SK-N-SH (cell line): ENCODE measurements around the gene EYA2. TPM values are rescaled to one million over a fixed set of nuclear protein-coding genes. Genes with fewer than 3 reads are reported as not detected.
"Not testable (repeated sequence)": the region's sequence is repeated elsewhere in the genome, so short reads cannot be mapped to it uniquely, and the experiment has no call there.

Source experiments
- CTCF ChIA-PET: fragments of 300-600, 350-600 bp; formaldehyde crosslinking; extraction: SDS; loops from one replicate; lab custom pipeline; 2021; lab: Yijun Ruan, JAX
- POLR2A ChIA-PET: fragments of 350-600 bp; sonication (Branson Sonifier 250); formaldehyde crosslinking; extraction: SDS; loops from one replicate; lab custom pipeline; 2020; ENCODE audit warnings: antibody characterized with exemption, inconsistent platforms; lab: Yijun Ruan, JAX
- DNase-seq: peaks from one replicate; pipeline ENCODE4 v3.0.0; 2012
- H2AFZ ChIP-seq: fragments of 200-600 bp; sonication (generic); 2 replicates; pipeline ENCODE4 v1.8.1; 2016; ENCODE audit warnings: antibody characterized with exemption, mild to moderate bottlenecking, low read depth
- H3F3A ChIP-seq: fragments of 200-600 bp; sonication (generic); replicated peaks from 2 replicates; pipeline ENCODE3; 2016; ENCODE audit warnings: antibody characterized with exemption, mild to moderate bottlenecking; ENCODE audit not compliant: insufficient read depth
- H3K27ac ChIP-seq, 2 experiments: fragments of 200-500 bp in 1 of 2; fragments of 200-600 bp in 1 of 2; sonication (Bioruptor generic) in 1 of 2; sonication (generic), shearing (Covaris generic) in 1 of 2; 2 replicates each; pipeline versions ENCODE4 v1.5.1 to v1.6.1; 2014 to 2016; ENCODE audit warnings: low read depth in 2 of 2, inconsistent platforms in 1 of 2, low read length in 1 of 2, mild to moderate bottlenecking in 1 of 2, mixed read lengths in 1 of 2
- H3K27me3 ChIP-seq: fragments of 200-600 bp; sonication (generic), shearing (Covaris generic); 2 replicates; pipeline ENCODE4 v1.6.1; 2016; ENCODE audit warnings: mixed run types; ENCODE audit not compliant: insufficient read depth
- H3K36me3 ChIP-seq, 2 experiments: fragments of 200-500 bp in 1 of 2; fragments of 200-600 bp in 1 of 2; sonication (Bioruptor generic) in 1 of 2; sonication (generic) in 1 of 2; replicated peaks in 1 of 2; 2 replicates each; pipeline versions ENCODE3 to v1.5.1; 2014 to 2016; ENCODE audit warnings: low read length in 1 of 2, mild to moderate bottlenecking in 1 of 2; ENCODE audit not compliant: insufficient read depth in 2 of 2, control insufficient read depth in 1 of 2
- H3K4me1 ChIP-seq, 2 experiments: fragments of 200-500 bp in 1 of 2; fragments of 200-600 bp in 1 of 2; sonication (Bioruptor generic) in 1 of 2; sonication (generic), shearing (Covaris generic) in 1 of 2; 2 replicates each; pipeline versions ENCODE4 v1.5.1 to v1.6.1; 2014 to 2016; ENCODE audit warnings: low read depth in 1 of 2, low read length in 1 of 2, mixed run types in 1 of 2; ENCODE audit not compliant: insufficient read depth in 2 of 2, control insufficient read depth in 1 of 2
- H3K4me2 ChIP-seq: fragments of 200-600 bp; sonication (generic), shearing (Covaris generic); 2 replicates; pipeline ENCODE4 v1.6.1; 2017; ENCODE audit warnings: mixed run types
- H3K4me3 ChIP-seq, 2 experiments: fragments of 200-500 bp in 1 of 2; fragments of 200-600 bp in 1 of 2; sonication (Bioruptor generic) in 1 of 2; sonication (generic), shearing (Covaris generic) in 1 of 2; 2 replicates each; pipeline versions ENCODE4 v1.5.1 to v1.8.1; 2014 to 2016; ENCODE audit warnings: low read depth in 2 of 2, inconsistent platforms in 1 of 2, low read length in 1 of 2, mild to moderate bottlenecking in 1 of 2, mixed read lengths in 1 of 2, moderate library complexity in 1 of 2
- H3K79me2 ChIP-seq: fragments of 200-600 bp; sonication (generic); 2 replicates; pipeline ENCODE4 v1.8.1; 2017; ENCODE audit warnings: mild to moderate bottlenecking; ENCODE audit not compliant: insufficient read depth
- H3K9ac ChIP-seq: fragments of 200-600 bp; sonication (generic); 2 replicates; pipeline ENCODE4 v1.6.1; 2017; ENCODE audit warnings: mixed run types
- H3K9me2 ChIP-seq: fragments of 200-600 bp; sonication (generic); 2 replicates; pipeline ENCODE4 v1.6.1; 2017; ENCODE audit warnings: mixed run types
- H3K9me3 ChIP-seq: fragments of 200-600 bp; sonication (generic); 2 replicates; pipeline ENCODE4 v1.6.1; 2017; ENCODE audit warnings: mixed run types, mild to moderate bottlenecking, moderate library complexity
- H4K20me1 ChIP-seq: fragments of 200-600 bp; sonication (generic); 2 replicates; pipeline ENCODE4 v1.6.1; 2017; ENCODE audit warnings: mild to moderate bottlenecking, mixed run types; ENCODE audit not compliant: insufficient read depth
- EP300 ChIP-seq, 2 experiments: IDR thresholded peaks; 2 replicates each; pipeline versions ENCODE4 v1.4.0 to v1.6.1; 2012; ENCODE audit warnings: borderline replicate concordance in 1 of 2, low read depth in 1 of 2, low read length in 1 of 2
- GABPA ChIP-seq: IDR thresholded peaks from 2 replicates; pipeline ENCODE4 v1.4.0; 2012; ENCODE audit warnings: low read depth, mild to moderate bottlenecking
- JUND ChIP-seq: IDR thresholded peaks from 2 replicates; pipeline ENCODE4 v1.4.0; 2012
- MEF2A ChIP-seq: IDR thresholded peaks from 2 replicates; pipeline ENCODE4 v1.4.0; 2012; ENCODE audit warnings: low read depth, borderline replicate concordance
- NFIC ChIP-seq: IDR thresholded peaks from 2 replicates; pipeline ENCODE4 v1.4.0; 2012; ENCODE audit warnings: borderline replicate concordance
- RAD21 ChIP-seq: IDR thresholded peaks from 2 replicates; pipeline ENCODE4 v1.6.1; 2012; ENCODE audit warnings: mild to moderate bottlenecking, low read length
- SMC3 ChIP-seq: IDR thresholded peaks from 2 replicates; pipeline ENCODE4 v1.6.1; 2012; ENCODE audit warnings: low read depth, low read length, improper control_type of control experiment
- WGBS: methylation state at CpG from one replicate; pipeline ENCODE4 v1.1.6; 2017; ENCODE audit warnings: low lambda C conversion rate; 5-methylcytosine and 5-hydroxymethylcytosine counted together
- polyA plus RNA-seq, 3 experiments: library from polyadenylated mRNA; depleted of rRNA; stranded (reverse); fragments of >200 nt; gene quantifications; 2 replicates each; pipeline ENCODE4 v1.2.3, GENCODE V29; 2012
- TF ChIP-seq, protein P1 (sequence below): IDR thresholded peaks from 2 replicates; pipeline ENCODE4; 2012

Gene EYA2
- polyA plus RNA-seq, 1 of the 3 experiments (the other 2 are of a cell fraction) = 0.05 TPM

DNA sequence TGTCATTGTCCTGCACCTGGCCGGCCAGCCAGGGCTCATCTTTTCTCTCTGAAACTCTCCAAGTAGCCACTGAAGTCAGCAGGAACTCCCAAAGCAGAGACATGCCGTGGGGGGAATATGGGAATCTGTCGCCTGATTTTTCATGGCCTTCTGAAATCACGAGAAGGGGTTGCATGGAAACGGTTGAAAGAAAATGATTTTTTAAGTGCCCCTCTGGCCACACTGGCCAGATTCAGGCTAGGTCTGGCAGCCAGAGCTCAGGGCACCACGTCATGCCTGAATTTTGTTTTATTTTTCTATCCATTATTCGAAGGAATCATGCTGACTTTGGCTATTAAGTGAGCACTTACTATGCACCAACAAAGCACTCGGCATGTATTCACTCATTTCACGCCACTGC lies 65.2 kb downstream of the EYA2 start (continued):
- TF ChIP-seq MEF2A (no peak), NFIC (no peak), JUND (no peak), EP300 (IDR thresholded peaks at IDR 0.05; ENCODE audit: borderline replicate concordance in 1 of 2, low read depth in 1 of 2, low read length in 1 of 2) (no peak), RAD21 (no peak)
- TF ChIP-seq, protein P1, sequence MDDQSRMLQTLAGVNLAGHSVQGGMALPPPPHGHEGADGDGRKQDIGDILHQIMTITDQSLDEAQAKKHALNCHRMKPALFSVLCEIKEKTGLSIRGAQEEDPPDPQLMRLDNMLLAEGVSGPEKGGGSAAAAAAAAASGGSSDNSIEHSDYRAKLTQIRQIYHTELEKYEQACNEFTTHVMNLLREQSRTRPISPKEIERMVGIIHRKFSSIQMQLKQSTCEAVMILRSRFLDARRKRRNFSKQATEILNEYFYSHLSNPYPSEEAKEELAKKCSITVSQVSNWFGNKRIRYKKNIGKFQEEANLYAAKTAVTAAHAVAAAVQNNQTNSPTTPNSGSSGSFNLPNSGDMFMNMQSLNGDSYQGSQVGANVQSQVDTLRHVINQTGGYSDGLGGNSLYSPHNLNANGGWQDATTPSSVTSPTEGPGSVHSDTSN = no peak

DNA sequence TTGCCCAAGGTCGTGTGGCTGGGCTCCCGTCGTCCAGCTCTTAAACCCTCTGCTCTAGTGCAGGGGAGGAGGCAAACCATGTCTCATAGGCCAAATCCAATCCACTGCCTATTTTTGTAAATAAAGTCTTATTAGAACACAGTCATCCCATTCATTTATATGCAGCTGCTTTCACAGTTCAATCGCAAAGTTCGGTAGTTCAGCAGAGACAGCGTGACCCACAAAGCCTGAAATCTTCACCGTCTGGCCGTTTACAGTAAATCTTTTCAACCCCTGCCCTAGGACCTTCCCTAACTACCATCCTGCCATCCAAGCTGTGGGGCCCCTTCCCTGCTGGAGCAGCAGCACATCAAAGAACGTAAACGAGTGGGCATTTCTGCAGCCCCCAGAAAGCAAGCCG lies 65.9 kb downstream of the EYA2 start:
- ChIA-PET CTCF (interaction anchor here (1.4 kb wide), 1 partner anchor 207 kb away, joined by 3 read pairs; no protein-coding TSS in a partner anchor), POLR2A (no interaction called here)
- Histone ChIP-seq H3K4me1 (peaks cover 0 to 18% of the 10 kb centered on the region in 2 experiments; a peak in 1 of 4 replicates), H3K79me2 (no peaks in the 10 kb centered on the region), H3K4me3 (no peak overlapping the region), H3K9me3 (no peaks in the 10 kb centered on the region), H3K27ac (no peak overlapping the region), H4K20me1 (no peaks in the 10 kb centered on the region), H3K27me3 (no peaks in the 10 kb centered on the region), H3K36me3 (no peaks in the 10 kb centered on the region), H3K9ac (no peak overlapping the region), H3K9me2 (no peaks in the 10 kb centered on the region), H3F3A (peaks cover 6% of the 10 kb centered on the region), H2AFZ (no peak overlapping the region), H3K4me2 (no peak overlapping the region)
- TF ChIP-seq GABPA = no peak
- TF ChIP-seq, protein P1 = no peak
- no peak for TF ChIP-seq SMC3
- WGBS = 84% methylated on average over 11 of the region's 11 CpGs
- DNase-seq = no peak

DNA sequence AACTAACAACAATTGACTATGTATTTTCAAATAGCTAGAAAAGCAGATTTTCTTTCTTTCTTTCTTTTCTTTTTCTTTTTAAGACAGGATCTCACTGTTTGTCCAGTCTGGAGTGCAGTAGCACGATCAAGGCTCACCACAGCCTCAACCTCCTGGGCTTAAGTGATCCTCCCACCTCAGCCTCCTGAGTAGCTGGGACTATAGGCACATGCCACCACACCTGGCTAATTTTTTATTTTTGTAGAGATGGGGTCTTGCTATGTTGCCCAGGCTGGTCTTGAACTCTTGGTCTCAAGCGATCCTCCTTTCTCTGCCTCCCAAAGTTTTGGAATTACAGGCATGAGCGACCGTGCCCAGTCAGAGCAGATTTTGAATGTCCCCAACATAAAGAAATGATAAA lies 67.3 kb downstream of the EYA2 start:
- H3K27me3 ChIP-seq, H3K79me2 ChIP-seq, H3K27ac ChIP-seq, H3K36me3 ChIP-seq, POLR2A ChIA-PET, H4K20me1 ChIP-seq, H3F3A ChIP-seq, H3K9me2 ChIP-seq, H3K9ac ChIP-seq, H3K4me2 ChIP-seq, H2AFZ ChIP-seq, H3K9me3 ChIP-seq, H3K4me3 ChIP-seq, DNase-seq: not testable (repeated sequence)
- H3K4me1 ChIP-seq = peaks cover 0 to 18% of the 10 kb centered on the region in 2 experiments; a peak in 1 of 4 replicates
- CTCF ChIA-PET = interaction anchor here (1.4 kb wide), 1 partner anchor 208 kb away, joined by 3 read pairs; no protein-coding TSS in a partner anchor
- WGBS = 82% methylated on average over 4 of the region's 4 CpGs
